Hindlimb muscle (tissue), 1 donor: ENCODE measurements around the gene THSD4. TPM values are rescaled to one million over a fixed set of nuclear protein-coding genes. Genes with fewer than 3 reads are reported as not detected.
"Not testable (repeated sequence)": the region's sequence is repeated elsewhere in the genome, so short reads cannot be mapped to it uniquely, and the experiment has no call there.

ENCODE experiments used
- DNase-seq: peaks from one replicate; pipeline ENCODE4 v3.0.0-alpha.2; 2013
- polyA plus RNA-seq: library from polyadenylated mRNA; unstranded; fragments of 120-200 nt; gene quantifications from one replicate; pipeline ENCODE4 v1.2.1, GENCODE V29; 2013; ENCODE audit not compliant: insufficient read length

THSD4 gene
- polyA plus RNA-seq, 1 donor: 17.5 TPM

DNA sequence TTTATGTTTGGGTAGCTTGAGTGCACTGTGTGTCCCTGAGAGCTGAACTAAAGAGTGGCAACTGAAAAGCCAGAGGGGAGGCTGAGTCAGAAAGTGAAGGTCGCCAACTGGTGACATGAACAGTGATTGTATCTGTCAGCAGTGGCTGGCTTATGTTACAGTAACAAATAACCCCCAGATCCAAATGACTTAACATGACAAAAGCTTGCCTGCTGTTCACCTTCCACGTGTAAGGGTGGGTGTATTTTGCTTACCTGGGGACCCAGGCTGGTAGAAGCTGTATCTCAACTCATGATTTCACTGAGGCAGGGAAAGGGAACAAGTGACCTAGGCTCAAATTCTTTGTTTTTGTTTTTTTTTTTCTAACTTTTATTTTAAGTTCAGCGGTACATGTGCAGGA lies 147.3 kb downstream of the THSD4 start:
- DNase-seq: no peak

DNA sequence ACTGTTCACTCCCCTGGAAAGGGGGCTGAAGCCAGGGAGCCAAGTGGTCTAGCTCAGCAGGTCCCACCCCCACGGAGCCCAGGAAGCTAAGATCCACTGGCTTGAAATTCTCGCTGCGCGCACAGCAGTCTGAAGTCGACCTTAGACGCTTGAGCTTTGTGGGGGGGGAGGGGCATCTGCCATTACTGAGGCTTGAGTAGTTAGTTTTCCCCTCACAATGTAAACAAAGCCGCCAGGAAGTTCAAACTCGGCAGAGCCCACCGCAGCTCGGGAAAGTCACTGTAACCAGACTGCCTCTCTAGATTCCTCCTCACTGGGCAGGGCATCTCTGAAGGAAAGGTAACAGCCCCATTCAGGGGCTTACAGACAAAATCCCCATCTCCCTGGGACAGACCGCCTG lies 150.3 kb downstream of the THSD4 start:
- DNase-seq: not testable (repeated sequence)

DNA sequence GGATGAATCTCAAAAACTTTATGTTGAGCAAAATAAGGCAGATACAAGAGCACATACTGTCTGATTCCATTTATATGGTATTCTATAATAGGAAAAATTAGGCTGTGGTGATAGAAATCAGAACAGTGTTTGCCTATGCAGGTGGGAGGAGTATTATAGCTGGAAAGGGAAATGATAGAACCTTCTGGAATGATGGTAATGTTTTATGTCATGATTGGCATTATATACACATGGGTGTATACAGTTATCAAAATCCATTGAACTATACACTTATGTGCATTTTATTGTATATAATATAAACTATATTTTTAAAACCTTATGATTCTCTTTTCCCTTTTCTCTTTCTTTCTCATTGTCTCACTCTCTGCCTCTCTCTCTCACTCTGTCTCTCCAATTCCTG lies 156.1 kb downstream of the THSD4 start:
- DNase-seq: no peak

GRCh38 chr15:71272932-71273331 lies 157.7 kb downstream of the THSD4 start:
- DNase-seq: no peak

- DNase-seq: peak; percentile 82
These were observed 158.6 kb downstream of the THSD4 start for GRCh38 chr15:71273731-71274447.

- no peak for DNase-seq
These were observed 159.2 kb downstream of the THSD4 start for GRCh38 chr15:71274448-71274798.

- no peak for DNase-seq
These were observed 159.8 kb downstream of the THSD4 start for GRCh38 chr15:71275098-71275497.

DNA sequence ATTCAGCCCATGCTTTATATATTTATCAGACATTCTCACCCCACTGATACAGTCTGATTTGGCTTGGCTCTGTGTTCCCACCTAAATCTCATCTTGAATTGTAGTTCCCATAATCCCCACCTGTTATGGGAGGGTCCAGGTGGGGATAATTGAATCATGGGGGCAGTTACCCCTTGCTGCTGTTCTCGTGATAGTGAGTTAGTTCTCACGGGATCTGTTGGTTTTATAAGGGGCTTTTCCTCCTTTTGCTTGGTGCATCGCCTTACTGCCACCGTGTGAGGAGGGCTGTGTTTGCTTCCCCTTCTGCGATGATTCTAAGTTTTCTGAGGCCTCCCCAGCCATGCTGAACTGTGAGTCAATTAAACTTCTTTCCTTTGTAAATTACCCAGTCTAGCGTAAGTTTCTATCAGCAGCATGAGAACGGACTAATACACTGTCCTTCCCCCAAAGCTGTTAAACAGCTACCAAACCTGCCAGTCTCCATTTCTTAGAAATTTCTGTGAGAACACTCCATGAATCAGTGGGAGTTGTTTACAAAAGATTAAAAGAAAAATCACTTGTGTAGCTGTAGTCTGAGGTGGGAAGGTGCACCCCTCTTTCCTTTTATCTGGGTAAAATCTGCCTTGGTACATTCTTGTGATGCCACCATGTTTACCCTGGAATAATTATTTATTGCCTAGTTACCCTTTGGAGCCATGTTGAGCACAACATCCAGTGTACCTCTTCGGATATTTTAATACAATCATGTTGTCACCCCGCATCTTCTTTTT lies 160.5 kb downstream of the THSD4 start:
- no peak for DNase-seq

DNA sequence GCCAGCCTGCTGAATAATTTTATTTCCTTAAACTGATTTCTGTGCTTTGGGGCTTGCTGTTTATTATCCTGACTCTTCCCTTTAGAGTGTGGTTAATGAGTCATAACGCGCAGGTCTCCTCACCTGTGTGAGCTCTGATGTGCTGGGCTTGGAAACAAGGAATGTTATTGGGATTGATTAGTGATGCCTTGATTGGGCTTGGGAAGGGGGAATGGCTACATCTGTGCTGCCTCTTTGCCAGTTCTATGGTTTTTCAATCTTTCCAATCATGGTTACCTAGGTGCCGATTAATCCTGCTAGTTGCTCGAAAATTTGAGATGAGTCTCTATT lies 161.0 kb downstream of the THSD4 start:
- no peak for DNase-seq

DNA sequence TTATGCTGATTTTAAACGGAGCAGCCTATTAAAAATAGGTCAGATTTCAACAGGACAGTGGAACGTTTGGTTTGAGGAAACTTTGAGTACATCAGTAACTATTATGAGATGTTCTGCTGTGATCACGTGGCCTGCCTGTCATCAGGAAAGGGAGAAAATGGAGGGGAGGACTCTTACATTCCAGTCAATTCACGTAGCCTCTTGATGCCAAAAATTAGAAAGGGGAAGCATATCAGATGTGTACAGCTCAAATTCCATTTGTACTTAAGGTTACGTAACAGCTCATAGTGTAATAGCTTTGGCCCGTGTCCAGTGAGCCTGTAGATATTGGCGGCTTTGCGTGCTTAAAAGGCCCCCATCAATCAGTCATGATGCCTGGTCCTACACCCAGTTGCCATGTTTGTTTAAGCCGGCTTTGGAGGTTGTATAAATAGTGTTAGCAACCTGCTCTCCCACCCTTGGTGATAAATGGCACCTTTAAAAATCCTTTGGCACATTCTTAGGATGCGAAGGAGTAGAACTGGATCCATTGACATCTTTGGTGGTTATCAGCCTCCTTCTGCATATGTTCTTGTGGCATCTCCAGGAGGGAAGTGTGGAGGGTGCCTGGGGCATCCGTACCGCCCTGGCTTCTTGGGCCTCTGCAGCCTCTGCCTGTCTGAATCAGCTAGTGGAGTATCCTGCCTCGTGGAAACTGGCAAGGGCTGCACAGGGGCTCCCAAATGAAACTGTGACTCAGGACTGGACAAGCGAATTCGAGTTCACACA lies 163.9 kb downstream of the THSD4 start:
- peak; percentile 74 for DNase-seq

DNA sequence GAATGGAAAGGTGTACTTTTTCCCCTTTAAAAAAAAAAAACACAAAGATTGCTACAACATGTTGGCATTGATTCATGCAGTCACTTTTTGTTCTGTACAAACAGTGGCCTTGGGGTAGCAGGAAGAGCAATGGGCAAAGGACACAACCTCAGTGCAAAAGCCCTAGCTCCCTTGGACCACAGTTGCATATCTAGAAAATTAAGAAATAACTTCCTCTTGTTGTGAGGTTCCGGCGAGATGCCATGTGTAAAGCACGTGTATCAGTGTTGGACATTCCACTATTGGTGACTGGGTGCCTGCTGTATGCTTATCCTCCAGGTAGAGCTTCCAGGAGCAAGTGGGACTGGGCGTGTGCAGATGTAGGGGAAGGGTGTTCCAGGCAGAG lies 164.5 kb downstream of the THSD4 start:
- no peak for DNase-seq

GRCh38 chr15:71280206-71280605 lies 164.9 kb downstream of the THSD4 start:
- no peak for DNase-seq

GRCh38 chr15:71281256-71281655 lies 166.0 kb downstream of the THSD4 start:
- no peak for DNase-seq

DNA sequence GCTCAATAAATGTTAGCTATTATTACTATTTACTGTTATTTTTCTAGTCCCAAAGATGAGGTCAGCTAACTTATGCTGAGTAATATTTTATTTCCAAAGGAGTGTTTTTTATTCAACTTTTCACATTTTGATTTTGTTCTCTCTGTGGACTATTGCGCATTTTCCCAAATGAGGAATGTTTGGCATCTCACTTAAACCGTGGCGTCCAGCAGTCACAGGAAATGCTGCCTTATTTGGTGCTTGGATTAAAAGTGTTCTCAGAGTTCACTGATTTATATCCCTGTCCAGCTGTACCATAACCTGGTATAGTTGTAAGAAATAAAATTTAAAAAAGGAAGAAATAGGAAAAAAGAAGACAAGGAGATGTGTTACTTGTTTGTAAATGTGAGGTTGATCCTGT lies 166.8 kb downstream of the THSD4 start:
- DNase-seq: peak; percentile 62

GRCh38 chr15:71288348-71288955 lies 173.2 kb downstream of the THSD4 start:
- DNase-seq: no peak

GRCh38 chr15:71290002-71290401 lies 174.7 kb downstream of the THSD4 start:
- DNase-seq: no peak

DNA sequence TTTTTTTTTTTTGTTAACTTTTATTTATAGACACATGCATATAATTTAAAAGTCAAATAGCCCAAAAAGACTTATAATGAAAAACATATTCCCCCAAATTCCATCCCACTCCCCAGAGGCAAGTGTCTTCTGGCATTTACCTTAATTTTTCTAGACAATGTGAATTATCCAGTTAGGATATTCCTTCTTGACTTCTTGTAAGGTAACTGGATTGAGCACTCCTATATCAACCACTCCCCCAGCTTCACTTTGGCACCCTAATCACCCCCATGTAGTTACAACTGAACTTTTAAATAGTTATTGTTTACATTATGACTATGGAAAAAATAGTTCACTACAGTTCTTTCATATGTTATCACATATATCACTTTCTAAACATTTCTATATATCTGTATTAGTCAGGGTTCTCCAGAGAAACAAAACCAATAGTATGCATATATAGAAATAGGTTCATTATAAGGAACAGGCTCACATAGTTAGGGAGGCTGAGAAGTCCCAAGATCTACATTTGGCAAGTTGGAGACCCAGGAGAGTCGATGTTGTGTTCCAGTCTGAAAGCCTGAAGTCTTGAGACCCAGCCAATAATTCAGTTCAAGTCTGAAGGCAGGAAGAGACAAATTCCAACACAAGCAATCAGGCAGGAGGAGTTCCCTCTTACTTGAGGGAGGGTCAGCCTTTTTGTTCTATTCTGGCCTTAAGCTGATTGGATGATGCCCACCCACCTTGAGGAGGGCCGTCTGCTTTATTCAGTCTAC lies 175.8 kb downstream of the THSD4 start:
- peak; percentile 63 for DNase-seq

- DNase-seq: no peak
These were observed 176.5 kb downstream of the THSD4 start for GRCh38 chr15:71291723-71292122.

GRCh38 chr15:71293723-71294122 lies 178.5 kb downstream of the THSD4 start:
- DNase-seq: no peak

DNA sequence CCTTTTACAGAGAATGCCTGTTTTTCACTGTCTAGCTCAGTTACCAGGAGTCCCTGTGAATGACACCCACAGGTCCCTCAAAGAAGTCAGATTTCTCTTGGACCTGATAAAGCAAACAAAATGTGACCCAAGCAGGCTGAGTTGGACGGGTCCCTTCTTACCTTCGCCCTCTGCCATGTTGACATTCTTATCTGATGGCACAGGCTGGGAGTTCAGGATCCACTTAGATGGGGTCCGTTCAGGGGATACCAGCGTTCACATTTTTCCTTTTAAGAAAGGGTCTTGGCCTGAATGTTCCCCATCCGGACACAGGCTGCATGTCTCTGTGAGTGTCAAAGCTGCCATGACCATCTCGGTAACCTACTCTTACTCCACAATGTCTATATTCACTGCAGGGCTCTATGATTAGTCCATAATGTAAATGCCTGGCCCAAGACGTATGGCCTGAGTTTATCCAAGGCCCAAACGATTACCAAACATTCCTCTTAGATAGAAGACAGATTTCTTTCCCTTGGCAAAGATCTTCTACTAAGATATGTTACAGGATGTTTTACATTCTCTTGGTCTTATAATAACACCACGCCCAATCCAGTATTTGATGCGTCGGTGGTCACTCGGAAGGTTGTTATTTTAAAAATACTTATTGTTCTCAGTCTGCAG lies 179.1 kb downstream of the THSD4 start:
- no peak for DNase-seq

DNA sequence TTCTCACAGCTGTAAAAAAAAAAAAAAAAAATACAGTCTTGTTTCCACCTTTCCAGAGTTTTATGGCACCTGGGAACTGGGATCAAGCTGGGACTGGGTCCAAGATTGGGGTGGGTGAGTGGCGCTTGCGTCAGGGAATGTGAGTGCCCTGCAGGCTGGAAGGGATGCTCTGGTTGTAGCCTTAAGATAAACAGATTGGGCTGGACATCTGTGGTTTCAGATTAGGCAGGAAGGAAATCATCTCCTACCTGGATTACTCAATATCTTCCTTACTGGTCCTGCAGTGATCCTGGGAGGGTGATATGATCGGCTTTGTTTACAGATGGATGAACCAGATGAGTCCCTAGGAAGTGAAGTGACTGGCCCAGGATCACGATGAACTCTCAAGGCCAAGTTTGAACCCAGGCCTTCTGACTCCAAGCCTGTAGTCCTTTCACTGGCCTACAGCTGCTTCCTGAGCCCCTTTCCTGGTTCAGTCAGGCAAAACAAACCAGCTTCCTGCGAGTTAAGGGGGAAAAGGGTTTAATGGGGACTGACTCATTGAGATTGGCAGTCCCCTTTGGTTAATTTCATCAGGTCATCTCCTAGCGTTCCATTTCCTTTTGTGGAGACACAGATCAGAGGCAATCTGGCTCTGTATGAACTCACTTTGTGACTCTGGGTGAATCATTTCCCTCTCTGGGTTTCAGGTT lies 179.8 kb downstream of the THSD4 start:
- DNase-seq: no peak
